NCI-H524 treated with DMSO at 0.1 percent for 48 hours (cell line): Measurements from ENCODE around the gene HOMER3.
"Not testable (repeated sequence)": the region's sequence is repeated elsewhere in the genome, so short reads cannot be mapped to it uniquely, and the experiment has no call there.

Experiments used
- DNase-seq: peaks from one replicate; lab custom pipeline; 2025; lab: John Stamatoyannopoulos, UW

The HOMER3 gene

GRCh38 chr19:18902519-18902918, 38.5 kb downstream of the HOMER3 start:
- not testable (repeated sequence) for DNase-seq

GRCh38 chr19:18901491-18901890, 39.5 kb downstream of the HOMER3 start:
- DNase-seq: no peak

DNA sequence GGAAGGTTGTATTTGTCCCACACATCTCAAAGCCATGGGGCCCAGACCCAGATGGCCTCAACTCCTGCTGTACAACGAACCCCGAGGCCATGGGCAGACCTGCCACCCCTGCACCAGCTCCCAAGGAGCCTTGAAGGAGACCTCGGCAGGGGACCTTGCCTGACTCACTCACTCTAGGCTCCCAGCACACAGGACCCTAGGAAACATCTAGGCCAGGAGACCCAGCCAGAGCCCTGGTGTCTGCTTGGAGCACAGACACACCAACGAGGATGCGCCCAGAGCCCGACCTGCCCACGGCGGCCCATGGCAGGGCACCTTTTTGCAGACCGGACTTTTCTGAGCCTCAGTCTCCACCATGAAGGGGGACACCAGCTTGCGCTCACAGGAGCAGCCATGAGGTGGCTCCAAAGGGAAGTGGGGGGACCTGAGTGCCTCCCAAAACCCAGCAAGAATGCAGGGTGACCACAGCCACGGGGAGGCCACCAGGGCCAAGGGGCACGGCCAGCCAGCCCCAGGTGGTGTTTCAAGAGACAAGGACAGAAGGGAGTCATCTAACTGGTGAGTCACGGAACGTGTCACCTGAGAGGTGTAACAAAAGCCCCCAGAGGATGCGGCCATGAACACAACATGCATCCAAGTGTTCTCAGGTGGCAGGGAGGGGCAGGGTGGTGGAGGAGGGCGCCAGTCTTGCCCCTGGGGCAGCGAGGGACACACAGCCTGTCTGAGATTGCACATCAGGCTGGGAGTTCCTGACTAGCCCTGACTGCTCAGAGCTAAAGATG, 40.1 kb downstream of the HOMER3 start:
- no peak for DNase-seq

DNA sequence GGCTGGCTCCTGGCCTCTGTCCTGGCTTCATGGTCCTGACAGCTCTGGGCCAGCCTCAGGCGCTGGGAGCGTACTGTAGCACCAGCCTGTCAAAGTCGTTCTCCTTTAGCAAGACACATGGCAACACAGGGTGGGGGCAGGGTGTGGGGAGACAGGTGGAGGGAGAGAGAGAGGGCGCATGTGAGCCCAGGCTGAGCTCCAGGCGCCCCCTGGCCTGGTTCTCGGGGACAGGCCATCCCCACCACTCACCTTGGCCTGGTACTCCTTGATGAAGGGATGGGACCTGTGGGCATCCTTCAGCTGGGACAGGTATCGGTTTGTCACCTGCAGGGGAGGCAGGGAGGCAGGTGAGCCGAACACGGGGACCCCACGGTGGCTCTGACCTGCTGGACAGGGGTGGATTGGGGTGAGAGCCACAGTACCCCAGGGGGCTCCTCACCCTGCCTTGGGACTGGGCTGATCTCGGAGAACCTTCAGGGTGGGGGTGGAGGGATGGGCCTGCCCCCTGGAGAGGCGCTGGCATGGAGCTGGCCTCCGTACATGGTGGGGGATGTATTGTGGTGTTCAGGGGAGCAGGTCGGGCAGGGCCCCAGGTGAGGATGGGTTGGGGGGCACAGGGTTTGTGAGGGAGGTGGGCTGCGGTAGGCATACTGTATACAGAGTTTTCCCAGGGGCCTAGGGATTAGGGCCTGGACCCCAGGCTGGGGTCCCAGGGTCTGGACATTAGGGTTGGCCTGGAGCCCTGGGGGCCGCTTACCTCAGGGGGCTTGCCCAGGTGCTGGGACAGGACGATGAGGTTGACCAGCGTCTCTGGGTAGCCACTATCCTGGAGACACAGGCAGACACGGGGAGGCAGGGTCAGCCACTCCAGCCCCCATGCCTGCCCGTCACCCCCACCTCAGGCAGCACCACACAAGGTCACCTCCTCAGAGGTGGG, 41.1 kb downstream of the HOMER3 start:
- no peak for DNase-seq

- DNase-seq: no peak
Observed at GRCh38 chr19:18898607-18899408, 42.2 kb downstream of the HOMER3 start.

DNA sequence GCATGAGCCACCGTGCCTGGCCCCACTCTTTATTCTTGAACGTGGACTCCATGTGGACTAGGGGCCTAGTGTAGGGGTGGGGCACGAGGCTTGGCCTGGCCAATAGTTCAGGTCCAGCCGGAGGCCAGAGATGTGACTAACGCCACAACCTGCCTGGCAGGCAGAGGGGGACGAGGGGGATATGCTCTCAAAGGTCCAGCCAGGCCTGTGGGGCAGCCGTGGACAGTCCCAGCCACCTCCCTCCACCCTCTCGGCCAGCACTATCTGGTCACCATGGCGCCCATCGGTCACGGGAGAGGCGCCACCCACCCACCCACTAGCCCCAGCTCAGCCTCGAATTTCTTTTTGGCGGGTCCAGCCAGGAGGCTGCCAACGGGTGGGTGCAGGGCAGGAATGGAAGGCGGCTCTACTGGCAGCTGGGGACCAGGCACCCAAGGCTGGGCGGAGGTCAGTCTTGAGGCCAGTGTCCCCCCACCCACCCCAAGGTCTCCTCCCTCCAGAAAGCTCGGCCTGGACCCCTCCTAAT, 42.9 kb downstream of the HOMER3 start:
- no peak for DNase-seq

- no peak for DNase-seq
Observed at GRCh38 chr19:18897094-18898029, 43.7 kb downstream of the HOMER3 start.

DNA sequence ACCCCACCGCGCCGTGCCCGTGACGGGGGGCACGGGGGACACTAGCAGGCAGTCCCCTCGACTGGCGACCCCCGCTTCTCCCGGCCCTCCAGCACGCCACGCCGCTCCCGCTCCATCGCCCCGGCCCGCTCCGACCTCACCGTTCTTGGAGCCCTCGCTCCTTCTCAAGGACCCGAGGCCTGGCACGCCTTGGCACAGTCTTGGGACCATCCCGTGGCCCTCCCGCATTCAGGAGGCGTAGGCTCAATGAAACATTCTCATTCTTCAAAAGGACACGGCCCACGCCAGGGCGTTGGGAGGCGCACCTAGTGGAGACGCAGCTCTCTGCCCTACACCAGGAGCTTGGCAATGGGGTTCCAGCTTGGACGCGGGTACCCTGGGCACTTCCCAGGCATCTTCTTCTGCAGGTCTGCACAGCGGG, 44.6 kb downstream of the HOMER3 start:
- DNase-seq: no peak

DNA sequence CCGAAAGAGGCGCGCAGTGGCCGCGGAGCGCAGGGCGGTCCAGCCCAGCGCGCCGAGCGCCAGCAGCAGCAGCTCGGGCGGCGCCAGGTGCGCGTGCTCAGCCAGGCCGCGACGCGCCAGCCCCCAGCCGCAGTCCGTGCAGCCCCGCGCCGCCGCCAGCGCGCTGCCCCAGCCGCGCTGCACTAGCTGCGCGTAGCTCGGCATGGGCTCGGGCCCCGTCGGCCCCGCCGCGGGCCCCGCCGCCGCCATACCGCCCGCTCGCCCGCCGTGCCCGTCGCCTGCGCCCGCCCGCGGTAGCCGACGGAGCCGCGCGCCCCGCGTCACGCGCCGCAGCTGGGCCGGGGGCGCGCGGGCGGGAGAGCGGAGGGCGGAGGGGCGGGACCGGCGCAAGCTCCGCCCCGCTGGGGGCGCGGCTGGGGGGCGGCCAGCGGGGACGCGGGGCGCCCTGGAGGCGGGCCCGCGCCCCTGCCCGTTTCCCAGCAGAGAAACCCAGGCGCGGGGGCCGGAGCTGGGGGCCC, 45.1 kb downstream of the HOMER3 start, which contains the start of gene CERS1:
Gene CERS1 (minus strand): TSS at position 335 of the 518 bp plus-strand sequence. CDS start 86 bp downstream, at position 249.
- no peak for DNase-seq

DNA sequence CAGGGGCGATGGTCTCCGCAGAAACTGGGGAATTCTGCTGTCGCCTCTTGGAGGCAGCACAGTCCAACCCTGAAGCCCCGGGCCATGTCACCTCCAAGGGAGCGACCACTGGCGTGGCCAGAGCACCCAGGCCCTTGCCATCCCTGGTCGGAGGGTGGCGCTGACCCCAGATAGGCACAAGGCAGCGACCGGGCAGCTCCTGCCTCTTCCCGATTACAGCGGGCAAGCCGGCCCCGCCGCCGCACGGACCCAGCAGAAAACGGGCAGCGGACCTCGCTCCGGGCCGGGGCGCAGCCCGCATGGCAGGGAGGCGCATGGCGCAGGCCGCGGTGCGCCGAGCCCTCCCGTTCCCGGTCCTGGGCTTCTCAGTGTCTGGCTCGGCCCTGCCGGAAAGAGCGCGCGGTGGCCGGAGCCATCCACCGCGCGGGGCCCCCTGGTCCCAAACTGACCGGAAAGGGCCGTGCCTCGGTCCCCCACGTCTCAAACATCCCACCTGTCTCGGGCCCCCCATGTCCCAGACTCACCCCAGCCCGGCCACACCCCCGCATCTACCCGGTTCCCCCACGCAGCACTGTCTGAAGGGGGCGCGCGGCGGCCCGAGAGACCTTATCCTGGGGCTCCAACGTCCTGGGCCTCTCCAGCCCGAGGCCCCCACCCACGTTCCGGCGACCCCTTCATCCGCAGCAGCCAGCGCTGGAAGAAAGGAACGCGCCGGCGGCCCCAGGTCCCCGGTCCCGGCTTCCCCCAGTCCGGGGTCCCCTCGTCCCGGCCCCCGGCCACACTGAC, 45.8 kb downstream of the HOMER3 start:
- no peak for DNase-seq

DNA sequence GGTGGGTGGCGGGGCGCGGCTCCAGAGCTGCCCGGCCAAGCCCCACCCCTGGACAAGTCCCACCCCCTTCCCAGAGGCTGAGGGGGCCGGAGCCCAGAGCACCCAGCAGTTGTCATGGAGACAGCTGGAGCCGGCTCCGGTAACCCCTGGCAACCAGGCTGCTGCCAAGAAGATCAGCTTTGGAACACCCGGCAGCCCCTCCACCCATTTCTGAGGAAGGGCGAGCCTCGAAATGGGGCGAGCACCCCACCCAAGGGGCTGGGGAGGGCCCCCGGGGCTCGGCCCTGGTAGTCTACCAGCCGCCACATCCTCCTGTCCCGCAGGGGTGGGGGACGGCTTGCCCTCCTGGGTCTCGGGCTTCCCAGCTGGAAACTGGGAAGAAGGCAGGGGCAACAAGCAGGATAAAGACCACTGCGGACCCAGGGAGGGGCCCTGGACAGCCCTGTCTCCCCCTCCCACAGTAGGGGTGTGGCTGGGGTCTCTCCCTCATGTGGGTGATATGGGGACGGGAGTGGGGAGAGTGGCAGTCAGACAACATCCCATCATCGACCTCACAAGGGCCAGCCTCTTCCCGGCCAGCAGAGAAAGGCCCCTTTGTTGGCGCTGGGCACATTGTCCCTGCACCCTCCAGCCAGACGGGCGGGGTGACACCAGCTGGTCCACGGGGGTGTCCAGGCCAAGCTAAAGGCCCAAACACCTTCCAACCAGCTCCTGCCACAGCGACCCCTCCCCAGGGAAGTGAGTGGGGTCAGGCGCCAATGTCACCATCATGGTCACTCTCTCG, 46.6 kb downstream of the HOMER3 start:
- peak; percentile 71 for DNase-seq

- no peak for DNase-seq
Observed at GRCh38 chr19:18893587-18894253, 47.3 kb downstream of the HOMER3 start.

GRCh38 chr19:18889949-18890745, 50.9 kb downstream of the HOMER3 start:
- no peak for DNase-seq

- no peak for DNase-seq
Observed at GRCh38 chr19:18886972-18887371, 54.0 kb downstream of the HOMER3 start.

DNA sequence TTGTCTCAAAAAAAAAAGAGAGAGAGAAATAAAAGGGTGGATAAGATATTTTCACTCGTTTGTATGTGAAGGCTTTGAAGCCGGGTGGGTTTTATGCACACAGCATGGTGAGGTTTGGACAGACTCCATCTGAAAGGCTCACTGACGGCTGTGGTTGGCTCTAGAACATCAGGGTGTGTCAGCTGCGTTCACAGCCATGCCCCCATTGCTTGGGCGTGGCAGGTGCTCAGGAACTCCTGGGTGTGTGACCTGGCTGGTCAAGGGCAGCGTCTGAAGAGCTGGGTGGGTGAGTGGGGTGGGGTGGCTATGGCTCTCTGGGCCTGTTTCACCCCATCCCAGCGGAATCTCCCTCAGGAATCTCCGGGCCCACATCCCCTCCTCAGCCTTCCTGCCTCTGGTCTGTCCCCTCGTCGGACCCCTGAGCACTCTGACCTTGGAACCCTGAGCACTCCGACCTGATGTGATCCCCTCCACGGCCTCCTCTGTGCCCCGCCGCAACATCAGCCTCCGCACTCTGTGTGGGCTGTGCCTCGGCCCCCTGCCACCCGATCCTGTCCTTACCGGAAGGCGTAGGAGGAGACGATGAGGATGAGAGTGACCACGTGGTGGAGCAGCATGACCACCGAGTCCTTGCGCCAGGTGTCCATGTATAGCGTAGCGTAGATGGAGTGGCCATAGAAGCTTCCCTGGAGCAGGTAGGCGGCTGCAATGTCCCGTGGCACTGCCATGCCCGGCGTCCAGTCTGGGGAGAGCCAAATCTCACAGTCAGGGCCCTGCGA, 57.3 kb downstream of the HOMER3 start:
- no peak for DNase-seq

GRCh38 chr19:18881491-18881890, 59.5 kb downstream of the HOMER3 start:
- DNase-seq: no peak
